Stimulated activated CD8-positive, alpha-beta memory T cell treated with anti-CD3 and anti-CD28 coated beads, Interleukin-15, amount 100 ng/mL, for 4 hours (primary cell): ENCODE data around the gene EXOC4.
"Not testable (repeated sequence)": the region's sequence is repeated elsewhere in the genome, so short reads cannot be mapped to it uniquely, and the experiment has no call there.

Experiments
- DNase-seq, 2 donors: peaks; one replicate each; pipeline ENCODE4 v3.0.0-alpha.2; 2020; ENCODE audit warnings: low read depth in 2 of 2

EXOC4 gene

GRCh38 chr7:134070673-134071072 is 817.8 kb downstream of the EXOC4 start:
- DNase-seq: no peak

GRCh38 chr7:134071355-134072331 is 818.8 kb downstream of the EXOC4 start:
- no peak for DNase-seq

- no peak for DNase-seq
Observed at GRCh38 chr7:134073276-134073675, 820.4 kb downstream of the EXOC4 start.

GRCh38 chr7:134075799-134076198 is 822.9 kb downstream of the EXOC4 start:
- no peak for DNase-seq

GRCh38 chr7:134077560-134077959 is 824.7 kb downstream of the EXOC4 start:
- DNase-seq: not testable (repeated sequence)

GRCh38 chr7:134078991-134079390 is 826.1 kb downstream of the EXOC4 start:
- no peak for DNase-seq

GRCh38 chr7:134081695-134082094 is 828.8 kb downstream of the EXOC4 start:
- no peak for DNase-seq

GRCh38 chr7:134083766-134084487 is 831.0 kb downstream of the EXOC4 start:
- DNase-seq: no peak

- DNase-seq: no peak
Observed at GRCh38 chr7:134084488-134085144, 831.7 kb downstream of the EXOC4 start.

GRCh38 chr7:134085311-134085710 is 832.4 kb downstream of the EXOC4 start:
- no peak for DNase-seq

GRCh38 chr7:134086998-134087735 is 834.3 kb downstream of the EXOC4 start:
- no peak for DNase-seq

- no peak for DNase-seq
Observed at GRCh38 chr7:134088199-134088598, 835.3 kb downstream of the EXOC4 start.

GRCh38 chr7:134089446-134089845 is 836.6 kb downstream of the EXOC4 start:
- DNase-seq: no peak

GRCh38 chr7:134098072-134098471 is 845.2 kb downstream of the EXOC4 start:
- no peak for DNase-seq

- DNase-seq: no peak
Observed at GRCh38 chr7:134101716-134102115, 848.8 kb downstream of the EXOC4 start.

GRCh38 chr7:134104166-134104565 is 851.3 kb downstream of the EXOC4 start:
- no peak for DNase-seq

GRCh38 chr7:134105841-134106240 is 853.0 kb downstream of the EXOC4 start:
- no peak for DNase-seq

- DNase-seq: no peak
Observed at GRCh38 chr7:134108802-134109201, 855.9 kb downstream of the EXOC4 start.

- no peak for DNase-seq
Observed at GRCh38 chr7:134113655-134114054, 860.8 kb downstream of the EXOC4 start.

- no peak for DNase-seq
Observed at GRCh38 chr7:134114992-134115391, 862.1 kb downstream of the EXOC4 start.
